ENCODE results near the gene CCDC187. TPM values are rescaled to one million over a fixed set of nuclear protein-coding genes. Genes with fewer than 3 reads are reported as not detected.

Gene CCDC187
- total RNA-seq, 1 donor from 2014 or later = 0.07 TPM

GRCh38 chr9:136337416-136338395 lies 33.8 kb upstream of the CCDC187 start:
- Mint-ChIP-seq H3K9me3 (no peaks in the 10 kb centered on the region), H3K36me3 (ENCODE audit: low read depth) (no peaks in the 10 kb centered on the region), H3K4me1 (peaks cover 14% of the 10 kb centered on the region), H3K4me3 (no peak overlapping the region), H3K27me3 (ENCODE audit: low read depth) (peaks cover under 1% of the 10 kb centered on the region), H3K27ac (ENCODE audit: unreplicated experiment) (no peak overlapping the region)
- DNase-seq (ENCODE audit: low read depth, low spot score) = no peak
- no peak for TF ChIP-seq CTCF (conservative IDR thresholded peaks at IDR 0.05)

GRCh38 chr9:136336881-136337280 lies 33.0 kb upstream of the CCDC187 start:
- TF ChIP-seq CTCF (conservative IDR thresholded peaks at IDR 0.05) = no peak
- no peaks in the 10 kb centered on the region for H3K36me3 Mint-ChIP-seq (ENCODE audit: low read depth)
- H3K9me3 Mint-ChIP-seq = no peaks in the 10 kb centered on the region
- no peak overlapping the region for H3K4me3 Mint-ChIP-seq
- no peaks in the 10 kb centered on the region for H3K27me3 Mint-ChIP-seq (ENCODE audit: low read depth)
- H3K4me1 Mint-ChIP-seq = peaks cover 9% of the 10 kb centered on the region
- H3K27ac Mint-ChIP-seq (ENCODE audit: unreplicated experiment) = no peak overlapping the region
- DNase-seq (ENCODE audit: low read depth, low spot score) = no peak

GRCh38 chr9:136336156-136336870 lies 32.4 kb upstream of the CCDC187 start:
- no peak for TF ChIP-seq CTCF (conservative IDR thresholded peaks at IDR 0.05)
- Mint-ChIP-seq H3K4me3 (no peak overlapping the region), H3K27ac (ENCODE audit: unreplicated experiment) (no peak overlapping the region), H3K36me3 (ENCODE audit: low read depth) (no peaks in the 10 kb centered on the region), H3K4me1 (peaks cover 7% of the 10 kb centered on the region), H3K9me3 (no peaks in the 10 kb centered on the region), H3K27me3 (ENCODE audit: low read depth) (no peaks in the 10 kb centered on the region)
- DNase-seq (ENCODE audit: low read depth, low spot score) = no peak

GRCh38 chr9:136335296-136336155 lies 31.6 kb upstream of the CCDC187 start:
- TF ChIP-seq CTCF (conservative IDR thresholded peaks at IDR 0.05) = no peak
- H3K9me3 Mint-ChIP-seq = no peaks in the 10 kb centered on the region
- no peak overlapping the region for H3K27ac Mint-ChIP-seq (ENCODE audit: unreplicated experiment)
- no peak overlapping the region for H3K4me3 Mint-ChIP-seq
- no peaks in the 10 kb centered on the region for H3K36me3 Mint-ChIP-seq (ENCODE audit: low read depth)
- H3K27me3 Mint-ChIP-seq (ENCODE audit: low read depth) = no peaks in the 10 kb centered on the region
- peaks cover 7% of the 10 kb centered on the region for H3K4me1 Mint-ChIP-seq
- no peak for DNase-seq (ENCODE audit: low read depth, low spot score)

GRCh38 chr9:136334541-136334940 lies 30.6 kb upstream of the CCDC187 start:
- no peak for TF ChIP-seq CTCF (conservative IDR thresholded peaks at IDR 0.05)
- H3K27me3 Mint-ChIP-seq (ENCODE audit: low read depth) = no peaks in the 10 kb centered on the region

More at GRCh38 chr9:136334541-136334940, 30.6 kb upstream of the CCDC187 start:
- Mint-ChIP-seq H3K9me3 (no peaks in the 10 kb centered on the region), H3K36me3 (ENCODE audit: low read depth) (no peaks in the 10 kb centered on the region), H3K4me1 (peaks cover 7% of the 10 kb centered on the region), H3K4me3 (no peak overlapping the region), H3K27ac (ENCODE audit: unreplicated experiment) (no peak overlapping the region)
- DNase-seq (ENCODE audit: low read depth, low spot score) = no peak

All from neural crest cell (in vitro differentiated cells).